ENCODE data around the gene STXBP2. TPM values are rescaled to one million over a fixed set of nuclear protein-coding genes. Genes with fewer than 3 reads are reported as not detected.
A peak's percentile ranks its signal among the peaks of the same experiment; 100 is the strongest.

The STXBP2 gene
- total RNA-seq, 1 donor from 2014 or later: 32.8 TPM

DNA sequence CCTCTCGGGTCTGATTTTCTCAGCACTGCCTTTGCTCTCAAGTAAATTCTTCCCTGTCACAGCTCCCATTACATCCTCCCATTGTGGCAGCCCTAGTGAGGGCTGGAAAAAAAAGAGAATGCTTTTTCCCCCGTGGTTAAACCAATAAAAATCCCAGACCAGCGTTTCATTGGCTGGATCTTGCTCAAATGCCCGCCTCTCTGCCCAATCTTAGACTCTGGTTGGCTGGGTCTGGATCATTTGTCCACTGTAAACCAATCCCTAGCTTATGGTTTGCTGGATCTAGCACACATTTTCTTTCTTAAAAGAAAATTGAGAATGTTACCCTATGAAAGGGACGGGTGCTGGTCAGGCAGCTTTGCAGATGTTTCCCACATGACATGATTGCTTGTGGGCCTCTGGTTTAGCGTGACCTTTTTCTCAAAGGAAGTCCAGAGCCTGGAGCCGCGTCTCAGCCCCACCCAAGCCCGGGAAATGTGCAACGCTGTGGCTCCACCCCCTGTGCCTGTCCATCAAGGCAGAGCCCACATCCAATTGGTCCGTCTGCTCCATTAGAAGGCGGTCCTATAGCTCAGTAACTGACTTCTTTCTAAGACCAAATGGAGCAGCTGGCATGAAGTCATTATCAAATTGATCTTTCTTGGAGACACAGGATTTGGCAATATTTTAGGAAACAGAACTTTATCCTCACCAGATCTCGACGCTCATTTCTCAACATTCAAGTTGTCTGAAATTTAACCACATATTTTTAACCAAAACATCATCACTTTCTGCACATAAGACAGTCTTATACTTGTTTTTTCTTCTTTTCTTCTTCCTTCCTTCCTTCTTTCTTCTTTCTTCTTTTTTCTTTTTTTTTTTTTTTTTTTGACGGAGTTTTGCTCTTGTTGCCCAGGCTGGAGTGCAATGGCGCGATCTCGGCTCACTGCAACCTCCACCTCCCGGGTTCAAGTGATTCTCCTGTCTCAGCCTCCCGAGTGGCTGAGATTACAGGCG is 37.4 kb downstream of the STXBP2 start:
- TF ChIP-seq, protein P1, sequence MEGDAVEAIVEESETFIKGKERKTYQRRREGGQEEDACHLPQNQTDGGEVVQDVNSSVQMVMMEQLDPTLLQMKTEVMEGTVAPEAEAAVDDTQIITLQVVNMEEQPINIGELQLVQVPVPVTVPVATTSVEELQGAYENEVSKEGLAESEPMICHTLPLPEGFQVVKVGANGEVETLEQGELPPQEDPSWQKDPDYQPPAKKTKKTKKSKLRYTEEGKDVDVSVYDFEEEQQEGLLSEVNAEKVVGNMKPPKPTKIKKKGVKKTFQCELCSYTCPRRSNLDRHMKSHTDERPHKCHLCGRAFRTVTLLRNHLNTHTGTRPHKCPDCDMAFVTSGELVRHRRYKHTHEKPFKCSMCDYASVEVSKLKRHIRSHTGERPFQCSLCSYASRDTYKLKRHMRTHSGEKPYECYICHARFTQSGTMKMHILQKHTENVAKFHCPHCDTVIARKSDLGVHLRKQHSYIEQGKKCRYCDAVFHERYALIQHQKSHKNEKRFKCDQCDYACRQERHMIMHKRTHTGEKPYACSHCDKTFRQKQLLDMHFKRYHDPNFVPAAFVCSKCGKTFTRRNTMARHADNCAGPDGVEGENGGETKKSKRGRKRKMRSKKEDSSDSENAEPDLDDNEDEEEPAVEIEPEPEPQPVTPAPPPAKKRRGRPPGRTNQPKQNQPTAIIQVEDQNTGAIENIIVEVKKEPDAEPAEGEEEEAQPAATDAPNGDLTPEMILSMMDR (IDR thresholded peaks at IDR 0.05; ENCODE audit: partially characterized antibody, unreplicated experiment): no peak
- H3K4me1 Mint-ChIP-seq (ENCODE audit: low read depth, unreplicated experiment): peaks cover 5% of the 10 kb centered on the region
- H3K27ac Mint-ChIP-seq (ENCODE audit: unreplicated experiment): no peak overlapping the region
- H3K9me3 Mint-ChIP-seq (ENCODE audit: unreplicated experiment): peaks cover 2% of the 10 kb centered on the region
- peaks cover 15% of the 10 kb centered on the region for H3K27me3 Mint-ChIP-seq (ENCODE audit: unreplicated experiment)
- peaks cover 10% of the 10 kb centered on the region for H3K36me3 Mint-ChIP-seq (ENCODE audit: unreplicated experiment)
- no peak overlapping the region for H3K4me3 Mint-ChIP-seq (ENCODE audit: unreplicated experiment)
- peak; percentile 53 for DNase-seq

DNA sequence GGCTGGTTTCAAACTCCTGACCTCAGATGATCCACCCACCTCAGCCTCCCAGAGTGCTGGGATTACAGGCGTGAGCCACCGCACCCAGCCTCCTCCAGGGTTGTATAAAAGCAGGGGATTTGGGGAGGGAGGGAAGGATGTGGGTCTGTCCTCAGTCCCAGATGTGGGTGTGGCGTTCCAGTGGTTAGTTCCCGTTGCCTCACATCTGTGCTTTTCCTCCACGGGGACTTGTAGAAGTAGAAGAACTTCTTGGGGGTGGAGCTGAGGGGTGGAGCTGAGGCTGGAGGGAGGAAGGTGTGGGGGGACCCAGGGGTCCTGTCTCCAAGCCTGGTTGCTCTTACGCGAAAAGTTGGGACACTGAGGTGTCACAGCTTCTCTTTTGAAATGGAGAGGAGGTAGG is 39.5 kb downstream of the STXBP2 start:
- TF ChIP-seq, protein P1 (IDR thresholded peaks at IDR 0.05; ENCODE audit: partially characterized antibody, unreplicated experiment): no peak
- peaks cover 10% of the 10 kb centered on the region for H3K4me1 Mint-ChIP-seq (ENCODE audit: low read depth, unreplicated experiment)
- peaks cover 10% of the 10 kb centered on the region for H3K36me3 Mint-ChIP-seq (ENCODE audit: unreplicated experiment)
- no peak overlapping the region for H3K4me3 Mint-ChIP-seq (ENCODE audit: unreplicated experiment)
- peaks cover 7% of the 10 kb centered on the region for H3K9me3 Mint-ChIP-seq (ENCODE audit: unreplicated experiment)
- peaks cover 12% of the 10 kb centered on the region for H3K27me3 Mint-ChIP-seq (ENCODE audit: unreplicated experiment)
- H3K27ac Mint-ChIP-seq (ENCODE audit: unreplicated experiment): no peak overlapping the region
- DNase-seq: no peak

DNA sequence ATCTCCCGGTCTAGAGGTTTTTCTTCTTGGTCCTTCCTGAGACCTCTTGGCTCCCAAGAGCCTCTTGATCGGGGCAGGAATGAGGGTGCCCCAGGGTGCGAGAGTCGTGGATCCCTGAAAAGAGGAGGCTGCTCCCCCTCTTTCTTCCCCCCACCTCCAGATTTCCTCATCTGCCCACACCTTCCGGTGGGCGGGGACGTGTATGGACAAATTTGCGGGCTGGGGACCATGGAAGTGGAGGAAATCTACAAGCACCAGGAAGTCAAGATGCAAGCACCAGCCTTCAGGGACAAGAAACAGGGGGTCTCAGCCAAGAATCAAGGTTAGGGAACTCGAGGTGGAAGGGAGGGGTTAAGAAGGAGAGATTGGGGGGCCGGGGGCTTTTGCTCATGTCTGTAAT is 39.9 kb downstream of the STXBP2 start, which contains the start of gene MCEMP1:
TSS of gene MCEMP1 (plus strand) at position 237 of the 400 bp plus-strand sequence. CDS start at position 268, 31 bp downstream.
- no peak within 1 kb of the TSS for H3K4me3 Mint-ChIP-seq (ENCODE audit: unreplicated experiment)
- TF ChIP-seq, protein P1 (IDR thresholded peaks at IDR 0.05; ENCODE audit: partially characterized antibody, unreplicated experiment): no peak
- peaks cover 7% of the 10 kb centered on the region for H3K9me3 Mint-ChIP-seq (ENCODE audit: unreplicated experiment)
- H3K4me1 Mint-ChIP-seq (ENCODE audit: low read depth, unreplicated experiment): peaks cover 11% of the 10 kb centered on the region
- DNase-seq: no peak
- H3K27ac Mint-ChIP-seq (ENCODE audit: unreplicated experiment): no peak within 1 kb of the TSS
- peaks cover 10% of the 10 kb centered on the region for H3K27me3 Mint-ChIP-seq (ENCODE audit: unreplicated experiment)
- peaks cover 10% of the 10 kb centered on the region for H3K36me3 Mint-ChIP-seq (ENCODE audit: unreplicated experiment)

DNA sequence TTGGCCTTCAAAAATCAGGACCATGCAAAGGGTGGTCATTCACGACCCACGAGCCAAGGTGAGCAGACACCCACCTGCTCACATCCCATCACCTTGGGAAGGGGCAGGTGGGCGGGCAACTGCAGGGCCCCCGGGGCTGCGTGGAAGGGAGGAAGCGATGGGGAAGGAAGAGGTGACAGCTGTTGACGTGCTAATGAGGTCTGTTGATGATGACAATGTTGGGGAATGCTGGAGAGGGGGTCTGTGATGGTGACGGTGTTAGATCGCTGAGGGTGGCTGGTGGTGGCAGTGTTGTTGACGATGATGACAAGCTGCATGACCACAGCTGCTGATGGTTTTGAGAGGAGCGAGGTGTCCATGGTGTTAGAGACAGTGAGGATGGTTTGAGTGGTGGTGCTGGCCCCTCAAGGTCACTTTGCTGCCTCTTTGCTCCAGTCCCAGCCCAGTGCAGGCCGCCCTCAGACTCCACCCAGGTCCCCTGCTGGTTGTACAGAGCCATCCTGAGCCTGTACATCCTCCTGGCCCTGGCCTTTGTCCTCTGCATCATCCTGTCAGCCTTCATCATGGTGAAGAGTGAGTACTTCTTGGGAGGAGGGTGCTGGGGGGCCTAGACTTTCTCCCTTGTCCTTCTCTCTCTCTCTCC is 40.9 kb downstream of the STXBP2 start:
- TF ChIP-seq, protein P1 (IDR thresholded peaks at IDR 0.05; ENCODE audit: partially characterized antibody, unreplicated experiment): no peak
- peaks cover 10% of the 10 kb centered on the region for H3K36me3 Mint-ChIP-seq (ENCODE audit: unreplicated experiment)
- no peak overlapping the region for H3K27ac Mint-ChIP-seq (ENCODE audit: unreplicated experiment)

More for the DNA sequence above, 40.9 kb downstream of the STXBP2 start:
- Mint-ChIP-seq H3K9me3 (ENCODE audit: unreplicated experiment) (peaks cover 7% of the 10 kb centered on the region), H3K4me1 (ENCODE audit: low read depth, unreplicated experiment) (peaks cover 14% of the 10 kb centered on the region), H3K27me3 (ENCODE audit: unreplicated experiment) (peaks cover 10% of the 10 kb centered on the region), H3K4me3 (ENCODE audit: unreplicated experiment) (peak overlapping the region; percentile 25)
- DNase-seq: no peak

Measured in glutamatergic neuron (in vitro differentiated cells).